ENCODE measurements around the gene STBD1. TPM values are rescaled to one million over a fixed set of nuclear protein-coding genes. Genes with fewer than 3 reads are reported as not detected.

The STBD1 gene
- polyA plus RNA-seq, 1 donor from 2014 or later = not detected

GRCh38 chr4:76300012-76300411 lies 6.5 kb upstream of the STBD1 start:
- Histone ChIP-seq H3K9me3 (ENCODE audit: low read length) (no peaks in the 10 kb centered on the region), H3F3A (ENCODE audit: insufficient read depth, low read length, poor library complexity, severe bottlenecking) (no peaks in the 10 kb centered on the region), H3K27ac (ENCODE audit: low read length) (no peak overlapping the region), H4K20me1 (ENCODE audit: insufficient read depth) (no peaks in the 10 kb centered on the region), H3K27me3 (ENCODE audit: insufficient read depth, low read depth, low read length) (peaks cover 4% of the 10 kb centered on the region), H3K9me2 (ENCODE audit: insufficient read depth, low read length) (no peaks in the 10 kb centered on the region), H3K4me3 (ENCODE audit: low read length) (no peak overlapping the region), H3K36me3 (ENCODE audit: insufficient read depth, low read length) (no peaks in the 10 kb centered on the region), H3K4me2 (ENCODE audit: low read length) (no peak overlapping the region), H3K9ac (ENCODE audit: low read length) (no peak overlapping the region), H2AFZ (ENCODE audit: low read depth, low read length) (no peak overlapping the region), H3K79me2 (replicated peaks; ENCODE audit: insufficient read depth, low read length) (no peaks in the 10 kb centered on the region)
- TF ChIP-seq SMC3 (conservative IDR thresholded peaks at IDR 0.05; ENCODE audit: poor library complexity) (no peak), TAF1 (IDR thresholded peaks at IDR 0.05; ENCODE audit: low read depth) (no peak), POLR2AphosphoS5 (IDR thresholded peaks at IDR 0.05) (no peak)
- TF ChIP-seq, protein P1, sequence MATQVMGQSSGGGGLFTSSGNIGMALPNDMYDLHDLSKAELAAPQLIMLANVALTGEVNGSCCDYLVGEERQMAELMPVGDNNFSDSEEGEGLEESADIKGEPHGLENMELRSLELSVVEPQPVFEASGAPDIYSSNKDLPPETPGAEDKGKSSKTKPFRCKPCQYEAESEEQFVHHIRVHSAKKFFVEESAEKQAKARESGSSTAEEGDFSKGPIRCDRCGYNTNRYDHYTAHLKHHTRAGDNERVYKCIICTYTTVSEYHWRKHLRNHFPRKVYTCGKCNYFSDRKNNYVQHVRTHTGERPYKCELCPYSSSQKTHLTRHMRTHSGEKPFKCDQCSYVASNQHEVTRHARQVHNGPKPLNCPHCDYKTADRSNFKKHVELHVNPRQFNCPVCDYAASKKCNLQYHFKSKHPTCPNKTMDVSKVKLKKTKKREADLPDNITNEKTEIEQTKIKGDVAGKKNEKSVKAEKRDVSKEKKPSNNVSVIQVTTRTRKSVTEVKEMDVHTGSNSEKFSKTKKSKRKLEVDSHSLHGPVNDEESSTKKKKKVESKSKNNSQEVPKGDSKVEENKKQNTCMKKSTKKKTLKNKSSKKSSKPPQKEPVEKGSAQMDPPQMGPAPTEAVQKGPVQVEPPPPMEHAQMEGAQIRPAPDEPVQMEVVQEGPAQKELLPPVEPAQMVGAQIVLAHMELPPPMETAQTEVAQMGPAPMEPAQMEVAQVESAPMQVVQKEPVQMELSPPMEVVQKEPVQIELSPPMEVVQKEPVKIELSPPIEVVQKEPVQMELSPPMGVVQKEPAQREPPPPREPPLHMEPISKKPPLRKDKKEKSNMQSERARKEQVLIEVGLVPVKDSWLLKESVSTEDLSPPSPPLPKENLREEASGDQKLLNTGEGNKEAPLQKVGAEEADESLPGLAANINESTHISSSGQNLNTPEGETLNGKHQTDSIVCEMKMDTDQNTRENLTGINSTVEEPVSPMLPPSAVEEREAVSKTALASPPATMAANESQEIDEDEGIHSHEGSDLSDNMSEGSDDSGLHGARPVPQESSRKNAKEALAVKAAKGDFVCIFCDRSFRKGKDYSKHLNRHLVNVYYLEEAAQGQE (IDR thresholded peaks at IDR 0.05; ENCODE audit: borderline replicate concordance) = no peak

DNA sequence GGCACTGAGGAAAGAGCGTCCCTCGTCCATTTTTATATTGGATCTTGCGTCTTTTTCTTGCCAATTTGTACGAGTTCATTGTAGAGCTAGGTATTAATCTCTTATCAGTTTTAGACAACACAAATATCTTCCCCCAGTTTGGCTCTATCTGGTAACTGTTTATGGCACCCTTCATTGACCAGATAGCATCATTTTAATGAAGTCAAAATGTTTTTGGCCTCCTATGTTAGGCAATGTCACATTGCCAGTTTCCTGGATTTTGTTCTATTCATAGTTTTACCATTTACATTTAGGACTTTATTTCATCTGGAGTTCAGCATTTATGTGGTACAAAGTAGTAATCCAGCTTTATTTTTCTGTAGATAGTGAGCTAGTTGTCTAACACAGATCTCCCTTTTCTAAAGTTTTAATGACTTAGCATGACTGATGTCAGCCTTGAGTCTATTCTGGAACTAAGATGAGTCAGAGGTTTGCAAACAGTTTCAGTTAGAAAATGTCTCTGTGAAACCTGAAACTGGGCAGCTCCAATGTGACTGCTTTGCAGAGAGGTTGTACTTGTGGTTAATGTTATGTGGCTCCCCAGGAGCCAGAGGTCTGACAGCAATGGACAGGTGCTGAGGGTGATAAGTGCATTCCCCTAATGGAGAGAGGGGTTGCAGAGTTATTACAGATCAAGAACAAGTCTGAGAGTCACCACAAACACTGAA lies 5.3 kb upstream of the STBD1 start:
- no peak overlapping the region for H3K4me2 ChIP-seq (ENCODE audit: low read length)
- H3K27ac ChIP-seq (ENCODE audit: low read length) = no peak overlapping the region
- no peaks in the 10 kb centered on the region for H3K79me2 ChIP-seq (replicated peaks; ENCODE audit: insufficient read depth, low read length)
- no peak for TF ChIP-seq RAD21 (conservative IDR thresholded peaks at IDR 0.05)
- TF ChIP-seq, protein P1 (IDR thresholded peaks at IDR 0.05; ENCODE audit: borderline replicate concordance) = no peak
- no peak for TF ChIP-seq POLR2AphosphoS5 (IDR thresholded peaks at IDR 0.05)
- TF ChIP-seq EZH2 (IDR thresholded peaks at IDR 0.05; ENCODE audit: borderline replicate concordance, insufficient read depth, low read length, poor library complexity, severe bottlenecking) = no peak
- TF ChIP-seq SMC3 (conservative IDR thresholded peaks at IDR 0.05; ENCODE audit: poor library complexity) = no peak
- no peak for TF ChIP-seq TAF1 (IDR thresholded peaks at IDR 0.05; ENCODE audit: low read depth)
- no peak for TF ChIP-seq EP300 (conservative IDR thresholded peaks at IDR 0.05; ENCODE audit: poor library complexity, severe bottlenecking)
- TF ChIP-seq, protein P2, sequence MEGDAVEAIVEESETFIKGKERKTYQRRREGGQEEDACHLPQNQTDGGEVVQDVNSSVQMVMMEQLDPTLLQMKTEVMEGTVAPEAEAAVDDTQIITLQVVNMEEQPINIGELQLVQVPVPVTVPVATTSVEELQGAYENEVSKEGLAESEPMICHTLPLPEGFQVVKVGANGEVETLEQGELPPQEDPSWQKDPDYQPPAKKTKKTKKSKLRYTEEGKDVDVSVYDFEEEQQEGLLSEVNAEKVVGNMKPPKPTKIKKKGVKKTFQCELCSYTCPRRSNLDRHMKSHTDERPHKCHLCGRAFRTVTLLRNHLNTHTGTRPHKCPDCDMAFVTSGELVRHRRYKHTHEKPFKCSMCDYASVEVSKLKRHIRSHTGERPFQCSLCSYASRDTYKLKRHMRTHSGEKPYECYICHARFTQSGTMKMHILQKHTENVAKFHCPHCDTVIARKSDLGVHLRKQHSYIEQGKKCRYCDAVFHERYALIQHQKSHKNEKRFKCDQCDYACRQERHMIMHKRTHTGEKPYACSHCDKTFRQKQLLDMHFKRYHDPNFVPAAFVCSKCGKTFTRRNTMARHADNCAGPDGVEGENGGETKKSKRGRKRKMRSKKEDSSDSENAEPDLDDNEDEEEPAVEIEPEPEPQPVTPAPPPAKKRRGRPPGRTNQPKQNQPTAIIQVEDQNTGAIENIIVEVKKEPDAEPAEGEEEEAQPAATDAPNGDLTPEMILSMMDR (IDR thresholded peaks at IDR 0.05; ENCODE audit: poor library complexity, severe bottlenecking) = no peak
- no peak for TF ChIP-seq MXI1 (conservative IDR thresholded peaks at IDR 0.05; ENCODE audit: poor library complexity, severe bottlenecking)
- H3K36me3 ChIP-seq (ENCODE audit: insufficient read depth, low read length) = no peaks in the 10 kb centered on the region
- no peaks in the 10 kb centered on the region for H3F3A ChIP-seq (ENCODE audit: insufficient read depth, low read length, poor library complexity, severe bottlenecking)
- H2AFZ ChIP-seq (ENCODE audit: low read depth, low read length) = no peak overlapping the region
- H4K20me1 ChIP-seq (ENCODE audit: insufficient read depth) = no peaks in the 10 kb centered on the region
- no peaks in the 10 kb centered on the region for H3K9me3 ChIP-seq (ENCODE audit: low read length)
- H3K9ac ChIP-seq (ENCODE audit: low read length) = no peak overlapping the region
- H3K4me3 ChIP-seq (ENCODE audit: low read length) = no peak overlapping the region
- no peaks in the 10 kb centered on the region for H3K9me2 ChIP-seq (ENCODE audit: insufficient read depth, low read length)
- peaks cover 16% of the 10 kb centered on the region for H3K27me3 ChIP-seq (ENCODE audit: insufficient read depth, low read depth, low read length)
